Retina (tissue), 1 donor: Measurements from ENCODE around the gene HORMAD1.
"Not testable (repeated sequence)": the region's sequence is repeated elsewhere in the genome, so short reads cannot be mapped to it uniquely, and the experiment has no call there.

Experiments used
- DNase-seq: peaks from one replicate; pipeline ENCODE4 v3.0.0-alpha.2; 2016

The HORMAD1 gene

DNA sequence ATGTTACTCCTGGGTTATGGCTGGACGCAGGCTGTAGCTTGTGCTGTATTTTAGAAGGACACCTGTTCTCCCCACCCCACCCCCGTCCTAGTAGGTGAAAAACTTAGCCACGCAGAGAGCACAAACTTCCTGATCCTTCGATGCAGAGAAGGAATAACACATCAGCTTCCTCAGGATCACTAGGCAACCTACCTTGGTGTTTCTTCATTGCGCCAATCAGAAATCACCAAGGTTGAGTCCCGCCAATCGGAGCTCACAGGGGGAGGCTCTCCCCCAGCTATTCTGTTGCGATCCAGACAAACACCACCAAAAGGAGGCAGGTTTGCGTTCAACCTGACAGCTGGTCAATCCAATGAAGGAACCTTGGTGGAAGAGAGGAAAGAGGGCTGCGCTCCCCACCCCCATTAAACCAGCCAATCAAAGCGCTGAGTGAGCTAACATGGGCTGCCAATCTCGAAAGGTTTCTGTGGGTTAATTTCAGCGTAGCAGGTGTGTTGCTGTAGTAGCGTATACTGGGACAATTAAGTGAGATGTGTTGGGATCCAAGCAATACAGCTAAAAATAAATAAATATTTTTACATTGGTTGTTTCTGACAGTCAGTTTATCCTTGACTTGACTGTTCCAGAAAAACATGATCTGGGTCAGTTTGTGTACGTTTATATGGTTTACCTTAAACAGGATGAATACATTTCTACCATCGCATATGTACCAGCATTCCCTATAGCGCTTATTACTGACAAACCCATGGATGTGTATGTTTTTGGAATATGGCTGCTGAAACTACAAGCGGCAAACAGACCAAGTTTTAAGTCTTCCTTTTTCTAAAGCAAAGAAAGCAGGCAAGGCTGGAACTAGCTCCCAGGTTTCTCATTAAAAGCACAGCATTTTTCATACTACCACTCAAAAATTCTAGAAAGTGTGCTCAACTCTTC is 23.4 kb downstream of the HORMAD1 start, which contains the start of gene GOLPH3L:
TSS of gene GOLPH3L (minus strand) at position 160 of the 933 bp plus-strand sequence. CDS start 2,316 bp downstream, outside the sequence.
- DNase-seq = peak; percentile 91

DNA sequence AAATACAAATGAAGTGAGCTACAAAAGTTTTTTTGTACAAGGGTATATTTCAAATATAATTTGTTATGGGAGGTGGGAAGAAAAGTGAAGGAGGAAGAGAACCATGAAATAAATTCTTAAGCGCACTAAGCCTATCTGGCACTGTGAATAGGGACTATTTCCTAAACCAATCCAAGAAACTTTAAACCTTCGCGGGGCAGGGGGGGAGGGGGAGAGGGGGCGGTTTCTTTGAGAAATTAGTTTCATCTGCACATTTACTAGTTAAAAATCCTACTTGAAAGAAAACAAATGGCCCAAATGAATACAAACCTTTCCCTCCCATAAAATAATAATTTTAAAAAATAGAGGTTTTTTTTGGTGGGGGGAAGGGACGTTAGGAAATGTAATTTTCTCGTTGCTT is 24.1 kb downstream of the HORMAD1 start:
- no peak for DNase-seq

DNA sequence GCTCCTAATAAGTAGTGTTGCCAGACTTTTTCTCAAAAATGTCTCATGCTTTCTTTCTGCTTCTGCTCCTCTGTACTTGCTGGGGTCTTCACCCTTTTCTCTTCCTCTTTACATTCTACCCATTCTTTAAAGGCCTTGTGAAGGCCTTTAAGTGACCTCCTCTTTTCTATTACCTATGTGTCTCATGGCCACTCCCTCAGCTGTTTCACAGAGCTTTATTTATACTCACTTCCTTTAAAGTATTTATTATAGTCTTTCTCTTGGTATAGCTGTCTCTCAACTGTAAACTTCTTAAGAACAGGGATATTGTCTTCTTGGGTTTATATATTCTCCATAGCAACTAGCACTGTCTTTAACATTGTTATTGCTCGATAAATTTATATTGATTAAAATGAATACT is 24.5 kb downstream of the HORMAD1 start:
- no peak for DNase-seq

DNA sequence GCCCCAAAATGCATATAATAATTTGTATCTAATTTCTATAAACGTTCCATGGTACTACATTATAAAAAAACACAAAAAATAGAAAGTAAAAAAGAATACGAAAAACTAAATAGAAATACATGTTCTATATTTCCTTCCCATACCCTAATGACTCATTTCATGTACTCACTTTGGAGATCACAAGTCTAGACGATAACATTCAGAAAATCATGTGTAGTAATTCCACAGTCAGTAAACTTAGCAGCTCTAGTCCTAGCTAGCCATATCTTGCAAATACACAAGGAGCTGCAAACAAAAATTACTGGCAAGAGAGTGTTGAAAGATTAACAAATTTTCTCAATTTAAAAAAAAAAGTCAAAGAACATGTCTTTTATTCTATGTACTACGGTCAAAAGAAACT is 25.1 kb downstream of the HORMAD1 start:
- DNase-seq = no peak

DNA sequence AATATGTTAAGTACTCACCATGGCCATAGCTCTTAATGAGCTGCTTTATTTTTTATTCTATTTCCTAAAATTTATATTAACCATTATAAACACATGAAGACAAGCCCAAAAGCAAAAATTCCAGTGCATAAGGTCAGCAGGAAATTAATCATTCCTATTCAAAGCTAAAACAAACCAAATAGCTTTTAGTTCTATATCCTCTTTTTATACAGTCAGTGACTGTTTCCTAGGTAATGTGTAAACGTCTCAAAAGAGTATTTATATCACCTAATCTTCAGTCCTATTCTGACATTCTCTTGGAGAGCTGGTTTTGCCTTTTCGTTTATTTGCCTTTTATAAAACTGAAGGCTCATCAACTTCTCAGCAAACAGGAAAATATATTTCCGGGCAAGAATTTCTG is 28.0 kb downstream of the HORMAD1 start:
- DNase-seq = no peak

DNA sequence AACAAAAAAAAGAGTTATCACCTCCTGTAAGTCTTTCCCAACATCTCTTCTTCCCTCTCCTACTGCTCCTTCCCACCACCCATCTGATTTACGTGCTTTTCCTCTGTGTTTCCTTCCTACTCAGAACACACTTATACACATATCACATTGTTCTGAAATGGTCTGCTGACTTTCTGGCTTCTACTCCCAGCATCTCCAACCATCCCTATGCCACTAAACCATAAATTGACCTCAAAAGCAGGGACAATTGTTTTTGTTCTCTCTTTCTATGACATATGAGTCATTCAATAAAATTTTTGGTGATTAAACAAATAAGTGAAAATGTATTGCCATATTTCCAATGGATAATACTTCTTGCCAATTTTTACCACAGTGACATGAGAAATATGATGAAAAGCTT is 31.9 kb downstream of the HORMAD1 start:
- DNase-seq = no peak

DNA sequence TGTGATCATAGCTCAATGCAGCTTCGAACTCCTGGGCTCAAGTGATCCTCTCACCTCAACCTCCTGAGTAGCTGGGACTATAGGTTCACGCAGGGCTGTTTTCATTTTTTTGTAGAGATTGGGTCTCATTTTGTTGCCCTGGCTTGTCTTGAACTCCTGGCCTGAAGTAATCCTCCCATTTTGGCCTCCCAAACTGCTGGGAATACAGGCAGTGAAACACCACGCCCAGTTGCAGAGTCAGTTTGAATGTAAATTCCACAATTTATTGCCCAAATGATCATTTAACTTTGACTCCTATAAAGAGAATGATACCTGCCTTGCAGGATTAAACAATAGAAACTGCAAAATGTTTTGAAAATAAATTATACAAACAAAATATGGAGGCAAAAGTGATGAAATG is 34.4 kb downstream of the HORMAD1 start:
- DNase-seq = no peak

DNA sequence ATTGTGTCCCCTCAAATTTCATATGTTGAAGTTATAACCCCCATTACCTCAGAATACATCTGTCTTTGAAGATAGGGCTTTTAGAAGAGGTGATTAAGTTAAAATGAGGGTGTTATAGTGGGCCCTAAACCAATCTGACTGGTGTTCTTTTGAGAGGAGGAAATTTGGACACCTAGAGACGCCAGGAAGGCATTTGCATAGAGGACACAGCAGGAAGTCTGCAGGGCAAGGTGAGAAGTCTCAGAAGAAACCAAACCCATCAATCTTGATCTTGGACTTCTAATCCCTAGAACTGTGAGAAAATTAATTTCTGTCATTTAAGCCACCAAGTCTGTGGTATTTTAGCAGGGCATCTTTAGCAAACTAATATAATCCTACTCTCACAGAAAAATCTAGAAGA is 36.8 kb downstream of the HORMAD1 start:
- no peak for DNase-seq

DNA sequence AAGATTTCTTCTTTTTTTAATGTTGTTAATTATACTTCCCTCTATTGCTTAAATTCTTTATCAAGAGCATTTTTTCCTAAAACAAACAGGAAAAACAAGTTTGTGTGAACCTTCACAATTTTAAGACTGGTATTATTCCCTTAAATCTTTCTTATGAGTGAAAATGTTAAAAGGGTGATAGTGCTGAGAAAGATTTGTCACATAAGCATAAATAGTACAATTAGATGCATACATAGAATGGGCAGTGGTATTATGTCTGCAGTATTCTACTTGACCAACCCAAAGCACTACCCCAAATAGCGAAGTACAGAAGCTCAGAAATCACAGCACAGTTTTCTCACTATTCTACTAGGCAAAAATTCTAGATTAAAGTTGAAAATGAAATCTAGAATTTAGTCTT is 41.7 kb downstream of the HORMAD1 start:
- no peak for DNase-seq

DNA sequence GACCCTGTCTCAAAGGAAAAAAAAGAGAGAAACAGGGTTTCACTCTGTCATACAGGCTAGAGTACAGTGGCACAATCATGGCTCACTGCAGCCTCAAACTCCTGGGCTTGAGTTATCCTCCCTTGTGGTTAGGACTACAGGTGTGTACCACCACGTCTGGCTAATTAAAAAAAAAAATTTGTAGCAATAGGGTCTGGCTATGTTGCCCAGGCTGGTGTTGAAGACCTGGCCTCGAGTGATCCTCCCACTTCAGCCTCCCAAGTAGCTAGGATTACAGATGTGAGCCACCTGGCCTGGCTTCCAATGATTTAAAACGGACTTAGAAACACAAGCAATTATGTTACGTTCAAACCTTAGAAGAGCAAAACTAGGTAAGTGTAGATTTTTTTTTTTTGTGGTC is 45.8 kb downstream of the HORMAD1 start:
- no peak for DNase-seq

DNA sequence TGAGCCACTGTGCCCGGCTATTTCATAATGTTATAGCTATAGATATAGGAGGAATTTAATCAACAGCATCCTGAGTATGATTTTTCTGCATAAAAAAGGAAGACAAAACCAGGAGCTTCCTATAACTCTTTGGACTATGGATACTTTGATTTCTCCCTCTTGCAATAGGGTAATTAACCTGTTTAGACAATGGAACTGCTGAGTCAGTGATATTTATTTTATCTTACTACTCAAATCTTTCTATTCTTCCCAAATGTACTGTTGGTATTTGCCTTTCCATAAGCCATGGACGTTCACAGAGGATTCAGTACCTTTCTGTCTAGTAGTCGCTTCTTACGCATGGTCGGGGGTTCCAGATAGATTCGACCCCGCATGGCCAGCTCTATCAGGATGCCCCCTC is 57.4 kb downstream of the HORMAD1 start:
- DNase-seq = no peak

DNA sequence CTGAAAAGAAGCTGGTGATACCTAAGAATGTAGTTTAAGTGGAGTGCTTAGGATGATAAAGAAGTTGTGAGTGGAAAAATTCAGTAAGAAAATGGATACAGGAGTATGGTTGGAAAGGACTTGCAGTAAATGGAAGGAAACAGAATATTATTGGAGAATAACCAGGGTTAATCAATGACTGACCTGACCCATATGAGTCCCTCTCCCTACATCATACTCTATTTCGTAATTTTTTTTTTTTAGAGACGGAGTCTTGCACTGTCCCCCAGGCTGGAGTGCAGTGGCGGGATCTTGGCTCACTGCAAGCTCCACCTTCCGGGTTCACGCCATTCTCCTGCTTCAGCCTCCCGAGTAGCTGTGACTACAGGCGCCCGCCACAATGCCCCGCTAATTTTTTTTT is 57.9 kb downstream of the HORMAD1 start:
- no peak for DNase-seq

DNA sequence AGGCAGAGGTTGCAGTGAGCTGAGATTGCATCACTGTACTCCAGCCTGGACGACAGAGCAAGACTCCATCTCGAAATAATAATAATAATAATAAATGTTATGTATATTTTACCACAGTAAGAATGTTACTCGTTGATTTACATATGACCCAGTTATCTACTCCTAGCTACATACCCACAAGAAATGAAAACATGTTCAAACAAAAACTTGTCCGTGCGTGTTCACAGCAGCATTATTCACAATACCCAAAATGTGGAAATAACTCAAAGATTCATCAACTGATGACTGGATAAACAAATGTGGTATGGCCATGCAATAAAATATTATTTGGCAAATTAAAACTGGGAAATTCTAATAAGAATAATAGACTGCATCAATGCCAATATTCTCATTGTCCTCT is 59.5 kb downstream of the HORMAD1 start:
- no peak for DNase-seq

DNA sequence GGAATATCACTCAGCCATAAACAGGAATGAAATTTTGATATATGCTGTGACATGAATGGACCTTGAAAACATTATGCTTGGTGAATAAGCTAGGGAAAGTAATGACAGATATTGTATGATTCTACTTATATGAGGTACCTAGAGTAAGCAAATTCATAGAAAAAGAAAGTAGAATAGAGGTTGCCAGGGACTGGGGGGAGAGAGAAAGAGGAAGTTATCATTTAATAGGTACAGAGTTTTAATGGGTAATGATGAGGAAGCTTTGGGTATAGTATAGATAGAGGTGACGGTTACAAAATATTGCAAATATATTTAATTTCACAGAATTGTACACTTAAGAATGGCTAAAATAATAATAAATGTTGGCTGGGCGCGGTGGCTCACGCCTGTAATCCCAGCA is 60.1 kb downstream of the HORMAD1 start:
- no peak for DNase-seq

DNA sequence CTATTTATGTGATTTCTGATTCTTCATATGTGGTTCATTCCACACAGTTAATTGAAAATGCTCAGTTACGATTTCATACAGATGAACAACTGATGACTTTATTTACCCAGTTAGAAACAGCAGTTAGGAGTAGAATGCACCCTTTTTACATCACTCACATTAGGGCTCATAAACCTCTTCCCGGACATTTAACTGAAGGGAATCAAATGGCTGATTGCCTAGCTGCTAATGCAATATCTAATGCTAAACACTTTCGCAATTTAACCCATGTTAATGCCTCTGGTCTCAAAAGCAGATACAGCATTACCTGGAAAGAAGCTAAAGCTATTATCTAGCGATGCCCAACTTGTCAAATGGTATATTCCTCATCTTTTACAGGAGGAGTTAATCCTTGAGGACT is 63.6 kb downstream of the HORMAD1 start:
- DNase-seq = not testable (repeated sequence)

DNA sequence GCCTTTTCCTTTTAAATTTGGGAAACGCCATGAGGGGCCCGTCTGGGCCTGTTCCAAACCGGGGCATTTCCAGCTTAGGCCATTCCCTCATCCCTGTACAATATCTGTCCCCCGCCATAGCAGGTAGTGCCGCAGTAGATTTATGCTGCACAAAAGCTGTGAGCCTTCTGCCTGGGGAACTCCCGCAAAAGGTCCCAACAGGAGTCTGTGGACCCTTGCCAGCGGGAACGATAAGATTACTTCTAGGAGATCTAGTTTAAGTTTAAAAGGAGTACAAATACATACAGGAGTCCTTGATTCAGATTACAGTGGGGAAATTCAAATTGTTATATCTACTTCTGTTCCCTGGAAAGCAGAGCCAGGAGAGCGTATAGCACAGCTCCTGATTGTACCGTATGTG is 66.1 kb downstream of the HORMAD1 start:
- DNase-seq = not testable (repeated sequence)

DNA sequence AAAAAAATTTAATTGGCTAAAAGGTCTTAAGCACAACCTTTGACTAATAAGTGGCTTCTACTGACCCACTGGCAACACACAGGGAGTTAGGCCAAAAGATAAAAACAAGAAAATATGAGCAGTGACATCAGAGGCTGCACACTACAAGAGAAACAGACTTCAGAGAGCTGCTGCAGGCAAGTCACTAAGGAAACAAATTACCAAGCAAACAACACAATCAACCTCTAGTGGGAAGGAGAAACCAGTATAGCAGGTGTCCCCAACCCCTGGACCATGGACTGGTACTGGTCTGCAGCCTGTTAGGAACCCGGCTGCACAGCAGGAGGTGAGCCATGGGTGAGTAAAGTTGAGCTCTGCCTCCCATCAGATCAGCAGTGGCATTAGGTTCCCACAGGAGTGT is 70.5 kb downstream of the HORMAD1 start:
- no peak for DNase-seq

DNA sequence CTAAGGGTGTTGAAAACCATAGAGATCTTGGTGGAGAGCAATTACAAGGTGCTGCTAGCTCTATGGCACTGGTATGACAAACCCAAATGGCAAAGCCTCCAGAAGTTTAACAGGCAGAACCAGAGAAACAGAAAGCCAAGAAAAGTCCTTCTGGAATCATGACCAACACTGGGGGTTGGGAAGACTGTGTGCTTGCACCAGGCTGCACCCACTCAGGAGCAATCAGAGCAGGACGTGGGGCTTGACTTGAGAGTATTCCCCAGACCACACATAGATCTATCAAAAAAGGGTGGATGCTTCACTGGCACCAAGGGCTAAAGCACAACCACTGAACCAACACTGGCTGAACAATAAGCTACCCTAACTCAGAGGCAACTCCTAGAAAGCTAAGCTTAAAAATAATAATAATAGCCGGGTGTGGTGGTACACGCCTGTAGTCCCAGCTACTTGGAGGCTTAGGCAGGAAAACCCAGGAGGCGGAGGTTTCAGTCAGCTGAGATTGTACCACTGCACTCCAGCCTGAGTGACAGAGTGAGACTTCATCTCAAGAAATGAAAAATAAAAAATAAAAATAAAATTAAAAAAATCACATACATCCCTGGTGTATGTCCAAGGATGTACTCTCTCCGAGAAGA is 71.1 kb downstream of the HORMAD1 start:
- no peak for DNase-seq
